Measurements from ENCODE around the gene SERPINB1. TPM values are rescaled to one million over a fixed set of nuclear protein-coding genes. Genes with fewer than 3 reads are reported as not detected.

Gene SERPINB1
- total RNA-seq, 1 donor from 2014 or later: 8.2 TPM

- Mint-ChIP-seq H3K9me3 (ENCODE audit: unreplicated experiment) (no peaks in the 10 kb centered on the region), H3K27ac (ENCODE audit: unreplicated experiment) (no peak overlapping the region), H3K4me1 (ENCODE audit: low read depth, unreplicated experiment) (peaks cover 2% of the 10 kb centered on the region), H3K4me3 (ENCODE audit: unreplicated experiment) (no peak overlapping the region), H3K36me3 (ENCODE audit: unreplicated experiment) (no peaks in the 10 kb centered on the region), H3K27me3 (ENCODE audit: unreplicated experiment) (peaks cover 2% of the 10 kb centered on the region)
- no peak for DNase-seq
- no peak for TF ChIP-seq CTCF (IDR thresholded peaks at IDR 0.05; ENCODE audit: partially characterized antibody, unreplicated experiment)
Measured at GRCh38 chr6:2848851-2849250, 7.2 kb upstream of the SERPINB1 start.

GRCh38 chr6:2845880-2846208 is 4.2 kb upstream of the SERPINB1 start:
- TF ChIP-seq CTCF (IDR thresholded peaks at IDR 0.05; ENCODE audit: partially characterized antibody, unreplicated experiment): no peak
- DNase-seq: no peak
- peaks cover 2% of the 10 kb centered on the region for H3K27me3 Mint-ChIP-seq (ENCODE audit: unreplicated experiment)
- H3K36me3 Mint-ChIP-seq (ENCODE audit: unreplicated experiment): no peaks in the 10 kb centered on the region
- H3K27ac Mint-ChIP-seq (ENCODE audit: unreplicated experiment): no peak overlapping the region
- no peak overlapping the region for H3K4me3 Mint-ChIP-seq (ENCODE audit: unreplicated experiment)
- peaks cover 4% of the 10 kb centered on the region for H3K4me1 Mint-ChIP-seq (ENCODE audit: low read depth, unreplicated experiment)
- H3K9me3 Mint-ChIP-seq (ENCODE audit: unreplicated experiment): peaks cover 4% of the 10 kb centered on the region

- Mint-ChIP-seq H3K36me3 (ENCODE audit: unreplicated experiment) (no peaks in the 10 kb centered on the region), H3K27ac (ENCODE audit: unreplicated experiment) (no peak overlapping the region), H3K4me1 (ENCODE audit: low read depth, unreplicated experiment) (peaks cover 17% of the 10 kb centered on the region), H3K9me3 (ENCODE audit: unreplicated experiment) (peaks cover 6% of the 10 kb centered on the region), H3K4me3 (ENCODE audit: unreplicated experiment) (no peak overlapping the region), H3K27me3 (ENCODE audit: unreplicated experiment) (peaks cover 2% of the 10 kb centered on the region)
- DNase-seq: no peak
- no peak for TF ChIP-seq CTCF (IDR thresholded peaks at IDR 0.05; ENCODE audit: partially characterized antibody, unreplicated experiment)
Measured at GRCh38 chr6:2844008-2844407, 2.3 kb upstream of the SERPINB1 start.

GRCh38 chr6:2843138-2843740 is 1.6 kb upstream of the SERPINB1 start:
- H3K27me3 Mint-ChIP-seq (ENCODE audit: unreplicated experiment): peaks cover 2% of the 10 kb centered on the region
- no peaks in the 10 kb centered on the region for H3K36me3 Mint-ChIP-seq (ENCODE audit: unreplicated experiment)
- peaks cover 6% of the 10 kb centered on the region for H3K9me3 Mint-ChIP-seq (ENCODE audit: unreplicated experiment)
- no peak overlapping the region for H3K4me3 Mint-ChIP-seq (ENCODE audit: unreplicated experiment)
- H3K4me1 Mint-ChIP-seq (ENCODE audit: low read depth, unreplicated experiment): peaks cover 17% of the 10 kb centered on the region
- H3K27ac Mint-ChIP-seq (ENCODE audit: unreplicated experiment): no peak overlapping the region
- no peak for DNase-seq
- TF ChIP-seq CTCF (IDR thresholded peaks at IDR 0.05; ENCODE audit: partially characterized antibody, unreplicated experiment): no peak

- DNase-seq: no peak
- H3K27ac Mint-ChIP-seq (ENCODE audit: unreplicated experiment): peak overlapping the region; percentile 70
- TF ChIP-seq CTCF (IDR thresholded peaks at IDR 0.05; ENCODE audit: partially characterized antibody, unreplicated experiment): no peak
- no peaks in the 10 kb centered on the region for H3K36me3 Mint-ChIP-seq (ENCODE audit: unreplicated experiment)
- peaks cover 6% of the 10 kb centered on the region for H3K9me3 Mint-ChIP-seq (ENCODE audit: unreplicated experiment)
- peak overlapping the region; percentile 63 for H3K4me3 Mint-ChIP-seq (ENCODE audit: unreplicated experiment)
- peaks cover 2% of the 10 kb centered on the region for H3K27me3 Mint-ChIP-seq (ENCODE audit: unreplicated experiment)
- H3K4me1 Mint-ChIP-seq (ENCODE audit: low read depth, unreplicated experiment): peaks cover 17% of the 10 kb centered on the region
Measured at GRCh38 chr6:2842139-2842552, 483 bp upstream of the SERPINB1 start.
